ENCODE results near the gene PPP6R2. TPM values are rescaled to one million over a fixed set of nuclear protein-coding genes. Genes with fewer than 3 reads are reported as not detected.

PPP6R2 gene
- total and polyA plus RNA-seq, 2 of the 4 experiments (the other 2 are of a cell fraction) = 49.2 to 51.6 TPM

- peak overlapping the region; percentile 57 for H3K4me3 ChIP-seq (ENCODE audit: insufficient read depth, low read depth, low read length)
- H2BK15ac ChIP-seq (ENCODE audit: low read depth, low read length) = no peak overlapping the region
- peaks cover 4% of the 10 kb centered on the region; the same call in 1 of the 2 replicates for H3K36me3 ChIP-seq (ENCODE audit: control insufficient read depth, insufficient read depth, low read length)
- dilution Hi-C loops (cut with HindIII; ENCODE audit: low sequenced_read_pairs, unreplicated experiment) (no loop called here), in situ Hi-C loops (cut with MboI; ENCODE audit: low sequenced_read_pairs) (no loop called here), intact Hi-C loops (cut with micrococcal nuclease) (no loop called here)
- H3K9me1 ChIP-seq (ENCODE audit: insufficient read depth, low read length) = no peaks in the 10 kb centered on the region; the same call in 1 of the 2 replicates
- H3K27me3 ChIP-seq (ENCODE audit: control insufficient read depth, insufficient read depth, low read length) = peaks cover 21% of the 10 kb centered on the region
- H4K91ac ChIP-seq (ENCODE audit: insufficient read depth, low read depth, low read length) = no peak overlapping the region
- no peak overlapping the region for H4K5ac ChIP-seq (ENCODE audit: low read depth, low read length)
- peak overlapping the region; percentile 28 for H2AK9ac ChIP-seq (replicated peaks; ENCODE audit: low read depth, low read length, poor library complexity)
- no TSS peak for BruUV-seq (replicated peaks)
- H3K4ac ChIP-seq (ENCODE audit: low read depth, low read length) = no peak overlapping the region
- no peak overlapping the region for H3K23ac ChIP-seq (ENCODE audit: low read depth, low read length)
- no peak overlapping the region for H2AK5ac ChIP-seq (ENCODE audit: low read depth, low read length)
- DNase-seq (no peak), ATAC-seq (ENCODE audit: low read depth) (no peak; the same call in 1 of the 2 replicates)
- no peaks in the 10 kb centered on the region; the same call in 1 of the 2 replicates for H4K20me1 ChIP-seq (ENCODE audit: insufficient read depth, low read length)
- H2BK120ac ChIP-seq (ENCODE audit: low read depth, low read length) = no peak overlapping the region
- H3K18ac ChIP-seq (ENCODE audit: low read depth, low read length) = no peak overlapping the region
- H3K56ac ChIP-seq (ENCODE audit: extremely low read depth, insufficient read depth, low read length) = no peak overlapping the region
- no peaks in the 10 kb centered on the region for H3K9me3 ChIP-seq (ENCODE audit: control insufficient read depth, insufficient read depth, low read length)
- CTCF ChIA-PET = no interaction called here
- H4K8ac ChIP-seq (ENCODE audit: low read depth in 2 of 2, low read length in 2 of 2) = peak overlapping the region in 1 of 2 experiments; percentile 48; a peak in 1 of 4 replicates
- H3K27ac ChIP-seq (ENCODE audit: insufficient read depth, low read length) = no peak overlapping the region
- no peaks in the 10 kb centered on the region; the same call in 1 of the 2 replicates for H3K4me1 ChIP-seq (ENCODE audit: control insufficient read depth, insufficient read depth, low read length)
- peak overlapping the region; percentile 86 for H2AFZ ChIP-seq (replicated peaks; ENCODE audit: low read length, poor library complexity)
- no peak for TF ChIP-seq RAD21 (IDR thresholded peaks at IDR 0.05; ENCODE audit: low read length)
- no peak for TF ChIP-seq POLR2A (IDR thresholded peaks at IDR 0.05; ENCODE audit: low read depth, low read length)
- no peak for TF ChIP-seq FOS (IDR thresholded peaks at IDR 0.05; ENCODE audit: low read depth, low read length)
- TF ChIP-seq CEBPB (IDR thresholded peaks at IDR 0.05; ENCODE audit: low read depth, low read length) = no peak
- TF ChIP-seq RFX5 (IDR thresholded peaks at IDR 0.05; ENCODE audit: low read depth, low read length) = no peak
- TF ChIP-seq CTCF (conservative IDR thresholded peaks at IDR 0.05; ENCODE audit: low read depth, low read length) = no peak
- TF ChIP-seq MXI1 (IDR thresholded peaks at IDR 0.05; ENCODE audit: borderline replicate concordance, low read depth, low read length) = no peak
- no peak for TF ChIP-seq MAZ (IDR thresholded peaks at IDR 0.05; ENCODE audit: borderline replicate concordance, low read depth, low read length)
- no peak for TF ChIP-seq BHLHE40 (IDR thresholded peaks at IDR 0.05; ENCODE audit: low read depth, low read length)
- TF ChIP-seq ELK1 (IDR thresholded peaks at IDR 0.05; ENCODE audit: borderline replicate concordance, low read depth, low read length) = no peak
- no peak for TF ChIP-seq SMC3 (IDR thresholded peaks at IDR 0.05; ENCODE audit: low read depth, low read length)
- TF ChIP-seq NFE2L2 (IDR thresholded peaks at IDR 0.05; ENCODE audit: low read depth, low read length) = no peak
- no peak for TF ChIP-seq MAFK (IDR thresholded peaks at IDR 0.05; ENCODE audit: low read depth, low read length)
- TF ChIP-seq RCOR1 (IDR thresholded peaks at IDR 0.05; ENCODE audit: insufficient replicate concordance, low read length) = no peak
- TF ChIP-seq CHD1 (IDR thresholded peaks at IDR 0.05; ENCODE audit: low read depth, low read length) = no peak
- no peak for TF ChIP-seq USF2 (IDR thresholded peaks at IDR 0.05; ENCODE audit: low read depth, low read length)
- H3K4me2 ChIP-seq (ENCODE audit: low read depth, low read length) = peak overlapping the region; percentile 19
- POLR2A ChIA-PET (ENCODE audit: unreplicated experiment) = no interaction called here
- no peak overlapping the region for H3K9ac ChIP-seq (ENCODE audit: low read depth, low read length)
- no peak overlapping the region for H3K14ac ChIP-seq (replicated peaks; ENCODE audit: low read depth, low read length)
- H3K79me1 ChIP-seq (ENCODE audit: low read depth in 1 of 2, low read length in 2 of 2) = peaks cover 0 to 3% of the 10 kb centered on the region in 2 experiments; a peak in 1 of 4 replicates
- WGBS, 2 experiments (ENCODE audit: extremely low coverage in 2 of 2, insufficient read length in 1 of 2) = 9% methylated on average over 30 of the region's 45 CpGs; no CpG with 5 or more reads in 1 of the 2 experiments
- no peak overlapping the region for H2BK20ac ChIP-seq (ENCODE audit: low read depth, low read length)
- H2BK5ac ChIP-seq (ENCODE audit: low read depth, low read length, poor library complexity, severe bottlenecking) = no peak overlapping the region
Measured at GRCh38 chr22:50481045-50481439, 137.9 kb downstream of the PPP6R2 start.
